Measurements from ENCODE around the gene AKR1C3.

AKR1C3 gene

DNA sequence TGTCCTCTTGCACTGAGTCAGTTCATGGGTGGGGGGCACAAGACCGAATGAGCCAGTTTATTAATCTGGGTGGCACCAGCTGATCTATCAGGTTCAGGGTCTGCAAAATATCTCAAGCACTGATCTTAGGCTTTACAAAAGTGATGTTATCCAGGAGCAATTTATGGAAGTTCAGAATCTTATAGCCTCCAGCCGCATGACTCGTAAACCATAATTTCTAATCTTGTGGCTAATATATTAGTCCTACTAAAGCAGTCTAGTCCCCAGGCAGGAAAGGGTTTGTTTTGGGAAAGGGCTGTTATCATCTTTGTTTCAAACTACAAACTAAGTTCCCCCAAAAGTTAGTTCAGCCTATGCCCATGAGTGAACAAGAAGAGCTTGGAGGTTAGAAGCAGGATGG lies 56.9 kb downstream of the AKR1C3 start:
- DNase-seq (ENCODE audit: extremely low spot score) = no peak
- POLR2A ChIA-PET = no interaction called here
- CTCF ChIA-PET = interaction anchor here (1.1 kb wide), 1 partner anchor 18 kb away, joined by 3 read pairs; no protein-coding TSS in a partner anchor
- TF ChIP-seq, protein P1, sequence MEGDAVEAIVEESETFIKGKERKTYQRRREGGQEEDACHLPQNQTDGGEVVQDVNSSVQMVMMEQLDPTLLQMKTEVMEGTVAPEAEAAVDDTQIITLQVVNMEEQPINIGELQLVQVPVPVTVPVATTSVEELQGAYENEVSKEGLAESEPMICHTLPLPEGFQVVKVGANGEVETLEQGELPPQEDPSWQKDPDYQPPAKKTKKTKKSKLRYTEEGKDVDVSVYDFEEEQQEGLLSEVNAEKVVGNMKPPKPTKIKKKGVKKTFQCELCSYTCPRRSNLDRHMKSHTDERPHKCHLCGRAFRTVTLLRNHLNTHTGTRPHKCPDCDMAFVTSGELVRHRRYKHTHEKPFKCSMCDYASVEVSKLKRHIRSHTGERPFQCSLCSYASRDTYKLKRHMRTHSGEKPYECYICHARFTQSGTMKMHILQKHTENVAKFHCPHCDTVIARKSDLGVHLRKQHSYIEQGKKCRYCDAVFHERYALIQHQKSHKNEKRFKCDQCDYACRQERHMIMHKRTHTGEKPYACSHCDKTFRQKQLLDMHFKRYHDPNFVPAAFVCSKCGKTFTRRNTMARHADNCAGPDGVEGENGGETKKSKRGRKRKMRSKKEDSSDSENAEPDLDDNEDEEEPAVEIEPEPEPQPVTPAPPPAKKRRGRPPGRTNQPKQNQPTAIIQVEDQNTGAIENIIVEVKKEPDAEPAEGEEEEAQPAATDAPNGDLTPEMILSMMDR (IDR thresholded peaks at IDR 0.05; ENCODE audit: control extremely low read depth, extremely low read depth, low read depth, missing control alignments) = no peak

DNA sequence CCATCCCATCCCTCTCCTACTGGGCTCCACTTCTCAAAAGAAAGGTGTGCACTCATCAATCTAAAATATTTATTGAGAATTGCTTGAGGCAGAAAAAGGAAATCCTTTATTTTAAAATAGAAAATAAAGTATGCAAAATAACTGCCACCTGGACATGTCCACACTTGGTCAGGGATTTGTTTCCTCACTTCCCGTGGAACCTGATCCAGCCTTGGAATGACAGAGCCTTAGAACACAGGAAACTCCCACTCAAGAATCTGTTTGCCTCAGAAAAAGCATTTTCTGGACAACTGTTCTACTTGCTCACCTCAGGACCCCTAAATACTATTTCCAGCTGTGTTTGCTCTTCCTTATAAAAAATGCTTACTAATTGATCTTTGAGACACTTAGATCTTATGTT lies 61.7 kb downstream of the AKR1C3 start:
- ChIA-PET CTCF (no interaction called here), POLR2A (no interaction called here)
- TF ChIP-seq, protein P1 (IDR thresholded peaks at IDR 0.05; ENCODE audit: control extremely low read depth, extremely low read depth, low read depth, missing control alignments) = no peak
- DNase-seq (ENCODE audit: extremely low spot score) = no peak
